ENCODE measurements around the gene TFAP2B. TPM values are rescaled to one million over a fixed set of nuclear protein-coding genes. Genes with fewer than 3 reads are reported as not detected.

Gene TFAP2B
- total RNA-seq, 2 experiments from 2014 or later = not detected

DNA sequence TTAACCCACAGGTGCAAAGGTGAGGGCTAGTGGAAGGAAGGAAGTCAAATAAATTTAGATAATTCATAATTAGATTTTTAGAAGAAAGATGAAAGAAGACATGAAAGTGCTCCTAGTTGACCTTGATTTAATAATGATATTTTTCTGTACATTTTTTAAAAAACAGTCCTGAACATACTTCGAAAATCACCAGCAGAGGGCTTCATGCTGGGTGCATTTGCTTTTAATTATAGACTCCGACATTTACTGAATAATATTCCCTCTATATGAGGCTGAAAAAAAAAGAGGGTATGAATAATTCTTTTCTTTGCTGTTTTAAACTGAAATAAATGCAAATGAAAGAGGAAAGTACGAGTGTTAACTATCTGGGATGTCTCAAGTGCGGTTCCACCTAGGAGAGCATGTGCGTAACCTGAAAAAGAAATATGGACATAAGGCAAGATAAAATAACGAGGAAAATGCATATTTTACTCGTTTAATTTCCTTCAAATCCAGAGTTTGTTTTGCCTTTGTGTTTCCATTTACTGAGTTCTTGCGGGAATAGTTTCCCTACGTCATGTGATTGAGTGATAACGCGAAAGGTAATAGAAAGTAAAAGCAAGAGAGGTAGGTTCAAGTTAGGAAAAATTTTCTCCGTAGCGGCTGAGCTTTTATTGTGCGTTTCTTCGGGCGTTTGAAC, 3.1 kb upstream of the TFAP2B start:
- Histone ChIP-seq H3K27ac (ENCODE audit: low read depth in 1 of 2, low read length in 2 of 2) (no peak overlapping the region), H3K4me3 (ENCODE audit: low read length) (peak overlapping the region; percentile 60), H3K36me3 (ENCODE audit: insufficient read depth, low read length) (no peaks in the 10 kb centered on the region), H3K27me3 (ENCODE audit: control insufficient read depth in 1 of 2, insufficient read depth in 2 of 2, low read length in 2 of 2) (peaks cover 29 to 47% of the 10 kb centered on the region in 2 experiments), H3K9me3 (ENCODE audit: control insufficient read depth in 1 of 2, insufficient read depth in 1 of 2, low read length in 2 of 2) (peaks cover 0 to 7% of the 10 kb centered on the region in 2 experiments), H3K4me1 (ENCODE audit: insufficient read depth, low read length) (peaks cover 3% of the 10 kb centered on the region)
- no peak for ATAC-seq (ENCODE audit: poor library complexity)
- no peak overlapping the region for H3K27ac Mint-ChIP-seq
- CTCF ChIA-PET = no interaction called here
- intact Hi-C loops (cut with DNase I, micrococcal nuclease) = loop anchor here (2.0 to 5.0 kb wide), 2 partner anchors 1202 to 1205 kb away; no protein-coding TSS in a partner anchor
- H3K4me3 Mint-ChIP-seq = peak overlapping the region; percentile 90
- peaks cover 72% of the 10 kb centered on the region for H3K27me3 Mint-ChIP-seq
- DNase-seq = peak in 1 of 14 experiments; percentile 1
- no peak for TF ChIP-seq CTCF (IDR thresholded peaks at IDR 0.05)
- POLR2A ChIA-PET = no interaction called here
- no peaks in the 10 kb centered on the region for H3K9me3 Mint-ChIP-seq
- H3K4me1 Mint-ChIP-seq (ENCODE audit: low read depth) = peaks cover 13% of the 10 kb centered on the region
- H3K36me3 Mint-ChIP-seq (ENCODE audit: low read depth) = no peaks in the 10 kb centered on the region

DNA sequence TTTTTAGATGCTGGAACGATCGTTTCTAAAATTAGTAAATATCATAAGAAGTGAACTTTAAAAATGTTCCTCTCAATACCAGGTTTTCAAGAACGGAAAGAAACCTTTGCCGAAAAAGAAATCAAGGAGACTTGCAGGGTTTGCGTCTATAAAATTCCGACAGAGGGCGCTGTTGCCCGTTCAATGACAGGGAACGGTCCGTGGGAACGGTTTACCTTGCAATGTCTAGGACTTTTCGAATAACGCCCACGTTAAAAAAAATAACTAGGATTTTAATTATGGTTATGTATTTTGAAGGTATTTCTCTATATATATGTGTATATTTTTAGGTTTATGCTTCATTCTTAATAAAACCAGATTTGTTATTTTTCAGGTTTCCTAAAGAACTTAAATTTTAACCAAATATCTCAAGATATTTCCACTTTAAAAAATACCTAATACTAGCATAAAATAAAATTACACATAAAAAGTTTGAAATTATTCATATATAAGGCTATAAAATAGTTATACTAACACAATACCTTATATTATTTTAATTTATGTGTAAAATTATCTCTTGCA, 2.5 kb upstream of the TFAP2B start:
- no peak overlapping the region for H3K27ac Mint-ChIP-seq
- peak; percentile 61 for TF ChIP-seq CTCF (IDR thresholded peaks at IDR 0.05)
- peaks cover 3% of the 10 kb centered on the region for H3K4me1 ChIP-seq (ENCODE audit: insufficient read depth, low read length)
- CTCF ChIA-PET = no interaction called here
- H3K4me1 Mint-ChIP-seq (ENCODE audit: low read depth) = peaks cover 17% of the 10 kb centered on the region
- intact Hi-C loops (cut with DNase I, micrococcal nuclease) = loop anchor here (2.0 to 5.0 kb wide), 2 partner anchors 1201 to 1205 kb away; no protein-coding TSS in a partner anchor
- peak in 13 of 14 experiments; percentile 10 to 68 (median 26) for DNase-seq
- H3K9me3 Mint-ChIP-seq = no peaks in the 10 kb centered on the region
- no peaks in the 10 kb centered on the region for H3K36me3 Mint-ChIP-seq (ENCODE audit: low read depth)
- POLR2A ChIA-PET = no interaction called here
- no peak for ATAC-seq (ENCODE audit: poor library complexity)
- H3K27ac ChIP-seq (ENCODE audit: low read depth in 1 of 2, low read length in 2 of 2) = no peak overlapping the region
- H3K9me3 ChIP-seq (ENCODE audit: control insufficient read depth in 1 of 2, insufficient read depth in 1 of 2, low read length in 2 of 2) = peaks cover 0 to 7% of the 10 kb centered on the region in 2 experiments
- H3K4me3 Mint-ChIP-seq = peak overlapping the region; percentile 90
- H3K27me3 Mint-ChIP-seq = peaks cover 78% of the 10 kb centered on the region
- peak overlapping the region; percentile 60 for H3K4me3 ChIP-seq (ENCODE audit: low read length)
- no peaks in the 10 kb centered on the region for H3K36me3 ChIP-seq (ENCODE audit: insufficient read depth, low read length)
- H3K27me3 ChIP-seq (ENCODE audit: control insufficient read depth in 1 of 2, insufficient read depth in 2 of 2, low read length in 2 of 2) = peaks cover 35 to 53% of the 10 kb centered on the region in 2 experiments

GRCh38 chr6:50816947-50817645, 1.6 kb upstream of the TFAP2B start:
- Mint-ChIP-seq H3K27ac (no peak overlapping the region), H3K4me3 (no peak overlapping the region), H3K27me3 (peaks cover 87% of the 10 kb centered on the region), H3K4me1 (ENCODE audit: low read depth) (peaks cover 23% of the 10 kb centered on the region), H3K36me3 (ENCODE audit: low read depth) (no peaks in the 10 kb centered on the region), H3K9me3 (no peaks in the 10 kb centered on the region)
- ChIA-PET CTCF (no interaction called here), POLR2A (interaction anchor here (0.7 kb wide), 1 partner anchor 1196 kb away, joined by 3 read pairs; no protein-coding TSS in a partner anchor)
- DNase-seq (no peak), ATAC-seq (ENCODE audit: poor library complexity) (no peak)
- peaks cover 5% of the 10 kb centered on the region for H3K4me1 ChIP-seq (ENCODE audit: insufficient read depth, low read length)
- intact Hi-C loops (cut with DNase I, micrococcal nuclease) = loop anchor here (2.0 to 5.0 kb wide), 2 partner anchors 1200 to 1204 kb away; no protein-coding TSS in a partner anchor
- H3K27me3 ChIP-seq (ENCODE audit: control insufficient read depth in 1 of 2, insufficient read depth in 2 of 2, low read length in 2 of 2) = peaks cover 43 to 62% of the 10 kb centered on the region in 2 experiments
- no peak overlapping the region for H3K27ac ChIP-seq (ENCODE audit: low read depth in 1 of 2, low read length in 2 of 2)
- H3K4me3 ChIP-seq (ENCODE audit: low read length) = no peak overlapping the region
- peaks cover 0 to 7% of the 10 kb centered on the region in 2 experiments for H3K9me3 ChIP-seq (ENCODE audit: control insufficient read depth in 1 of 2, insufficient read depth in 1 of 2, low read length in 2 of 2)
- no peak for TF ChIP-seq CTCF (IDR thresholded peaks at IDR 0.05)
- H3K36me3 ChIP-seq (ENCODE audit: insufficient read depth, low read length) = no peaks in the 10 kb centered on the region
